Endothelial cell of umbilical vein (primary cell): ENCODE results near the gene SLC23A1. TPM values are rescaled to one million over a fixed set of nuclear protein-coding genes. Genes with fewer than 3 reads are reported as not detected.
A peak's percentile ranks its signal among the peaks of the same experiment; 100 is the strongest.

ENCODE experiments used
- BruUV-seq: library from RNA; stranded (reverse); fragments of 400-500 nt; replicated peaks from 2 replicates; lab custom pipeline; 2021; lab: Mats Ljungman, UMichigan
- CTCF ChIA-PET: fragments of 300-600, 350-600 bp; sonication (Branson Sonifier 250); formaldehyde crosslinking; loops from one replicate; lab custom pipeline; 2021; ENCODE audit warnings: antibody characterized with exemption, inconsistent platforms; lab: Charles Lee
- POLR2A ChIA-PET: fragments of 300-600, 350-600 bp; sonication (Branson Sonifier 250); formaldehyde crosslinking; loops from one replicate; lab custom pipeline; 2021; ENCODE audit warnings: antibody characterized with exemption, inconsistent platforms; lab: Charles Lee
- DNase-seq: peaks from one replicate; pipeline ENCODE4 v3.0.0-alpha.2; 2011; ENCODE audit warnings: low read depth, low spot score
- FAIRE-seq: peaks from 2 replicates; lab custom pipeline; 2011; peaks lifted over from hg19 to GRCh38; lab: Jason Lieb, UNC
- H2AFZ ChIP-seq: 2 replicates; pipeline ENCODE4 v1.6.0; 2012; ENCODE audit warnings: low read depth, low read length, control low read depth, inconsistent platforms
- H3K27ac ChIP-seq: 2 replicates; pipeline ENCODE4 v1.5.1; 2011; ENCODE audit warnings: low read depth, mild to moderate bottlenecking, control low read depth, low read length, moderate library complexity; ENCODE audit not compliant: insufficient read depth
- H3K27me3 ChIP-seq, 2 experiments: 2 replicates each; pipeline versions ENCODE4 v1.6.0 to v1.6.1; 2011; ENCODE audit warnings: low read length in 2 of 2, mixed read lengths in 1 of 2; ENCODE audit not compliant: control insufficient read depth in 2 of 2, insufficient read depth in 2 of 2
- H3K36me3 ChIP-seq, 2 experiments: 2 replicates in 1 of 2; 3 replicates in 1 of 2; pipeline ENCODE4 v1.5.1; 2011; ENCODE audit warnings: low read length in 2 of 2, mild to moderate bottlenecking in 1 of 2, moderate library complexity in 1 of 2; ENCODE audit not compliant: control insufficient read depth in 2 of 2, insufficient read depth in 2 of 2; ENCODE audit errors: extremely low read depth in 1 of 2
- H3K4me1 ChIP-seq: 3 replicates; pipeline ENCODE4 v1.5.1; 2011; ENCODE audit warnings: mild to moderate bottlenecking, low read length; ENCODE audit not compliant: control insufficient read depth, insufficient read depth; ENCODE audit errors: extremely low read depth
- H3K4me2 ChIP-seq: 2 replicates; pipeline ENCODE4 v1.6.1; 2011; ENCODE audit warnings: low read length, control low read depth, mixed read lengths; ENCODE audit not compliant: insufficient read depth
- H3K4me3 ChIP-seq, 3 experiments: fragments of 200-600 bp in 1 of 3; sonication (generic), shearing (Covaris generic) in 1 of 3; replicated peaks in 1 of 3; 2 replicates each; pipeline ENCODE4 v1.5.1; 2011 to 2016; ENCODE audit warnings: control low read depth in 3 of 3, low read length in 3 of 3, mild to moderate bottlenecking in 2 of 3, inconsistent platforms in 1 of 3, low read depth in 1 of 3, moderate library complexity in 1 of 3; ENCODE audit not compliant: insufficient read depth in 1 of 3
- H3K79me2 ChIP-seq: 2 replicates; pipeline ENCODE4 v1.6.0; 2012; ENCODE audit warnings: low read length, inconsistent platforms; ENCODE audit not compliant: control insufficient read depth, insufficient read depth
- H3K9ac ChIP-seq: replicated peaks from 2 replicates; pipeline ENCODE3; 2011; ENCODE audit warnings: low read length, control low read depth; ENCODE audit not compliant: insufficient read depth; ENCODE audit errors: extremely low read depth
- H3K9me1 ChIP-seq: replicated peaks from 3 replicates; pipeline ENCODE4 v1.6.0; 2011; ENCODE audit warnings: mild to moderate bottlenecking, low read length; ENCODE audit not compliant: control insufficient read depth, insufficient read depth; ENCODE audit errors: extremely low read depth
- H3K9me3 ChIP-seq: replicated peaks from 2 replicates; pipeline ENCODE4 v1.5.1; 2012; ENCODE audit warnings: low read length, inconsistent platforms; ENCODE audit not compliant: control insufficient read depth, insufficient read depth
- H4K20me1 ChIP-seq: replicated peaks from 2 replicates; pipeline ENCODE3; 2011; ENCODE audit warnings: mild to moderate bottlenecking, low read length; ENCODE audit not compliant: control insufficient read depth, insufficient read depth; ENCODE audit errors: extremely low read depth
- EZH2 ChIP-seq: IDR thresholded peaks from 2 replicates; pipeline ENCODE4 v1.6.1; 2012; ENCODE audit warnings: borderline replicate concordance, low read depth, mild to moderate bottlenecking, moderate library complexity, low read length, inconsistent platforms; ENCODE audit not compliant: severe bottlenecking
- FOS ChIP-seq: IDR thresholded peaks from 2 replicates; pipeline ENCODE4 v1.6.1; 2011; ENCODE audit warnings: mild to moderate bottlenecking, low read length, moderate library complexity, borderline replicate concordance; ENCODE audit not compliant: insufficient read depth
- POLR2A ChIP-seq: IDR thresholded peaks from 2 replicates; pipeline ENCODE4 v1.6.1; 2012; ENCODE audit warnings: low read depth, mild to moderate bottlenecking, control low read depth, low read length
- dilution Hi-C: fragments of 300-500 bp; cut with MboI; formaldehyde crosslinking; loops from one replicate; pipeline ENCODE4 v1.15.0; 2019; ENCODE audit warnings: low sequenced_read_pairs; ENCODE audit not compliant: extremely low pct_ligation_motif_present
- intact Hi-C: fragments of 100-400 bp; cut with micrococcal nuclease; formaldehyde crosslinking; loops from one replicate; pipeline ENCODE4 v1.10.0; 2022
- polyA plus RNA-seq, 4 experiments: library from polyadenylated mRNA; depleted of rRNA in 3 of 4; stranded (reverse) in 3 of 4; unstranded in 1 of 4; fragments of >200 nt; gene quantifications; 2 replicates each; pipeline versions ENCODE4 v1.2.1 to v1.2.3, GENCODE V29; 2011 to 2012; ENCODE audit warnings: missing spikeins in 1 of 4
- total RNA-seq: library from RNA; stranded (reverse); gene quantifications from 2 replicates; pipeline ENCODE4 v1.2.3, GENCODE V29; 2021

Gene SLC23A1
- total and polyA plus RNA-seq, 2 donors (not counting 3 experiments of a cell fraction or from before 2014, with no cell fraction given), result not detected

- no peak overlapping the region for H2AFZ ChIP-seq
- H3K9me3 ChIP-seq, result no peaks in the 10 kb centered on the region
- H3K4me3 ChIP-seq, result no peak overlapping the region
- ChIA-PET POLR2A (no interaction called here), CTCF (interaction anchor here (1.1 kb wide), 1 partner anchor 24 kb away, joined by 4 read pairs; no protein-coding TSS in a partner anchor)
- H3K9me1 ChIP-seq, result no peaks in the 10 kb centered on the region
- peaks cover 61% of the 10 kb centered on the region for H3K79me2 ChIP-seq
- peaks cover 7% of the 10 kb centered on the region for H3K4me1 ChIP-seq
- no TSS peak for BruUV-seq
- H3K27me3 ChIP-seq, result no peaks in the 10 kb centered on the region
- no peak overlapping the region for H3K9ac ChIP-seq
- no peak overlapping the region for H3K4me2 ChIP-seq
- TF ChIP-seq EZH2, result no peak
- TF ChIP-seq FOS, result no peak
- TF ChIP-seq POLR2A, result no peak
- peaks cover 2% of the 10 kb centered on the region for H4K20me1 ChIP-seq
- no peak overlapping the region for H3K27ac ChIP-seq
- intact Hi-C loops, result no loop called here
- dilution Hi-C loops, result no loop called here
- no peaks in the 10 kb centered on the region for H3K36me3 ChIP-seq
- DNase-seq, result no peak
- FAIRE-seq, result no peak
These were observed 38.9 kb downstream of the SLC23A1 start for GRCh38 chr5:139344177-139344576.

GRCh38 chr5:139343476-139343875 lies 39.6 kb downstream of the SLC23A1 start:
- Histone ChIP-seq H3K79me2 (peaks cover 55% of the 10 kb centered on the region), H2AFZ (no peak overlapping the region), H4K20me1 (no peaks in the 10 kb centered on the region), H3K4me2 (peak overlapping the region; percentile 76), H3K4me1 (peaks cover 7% of the 10 kb centered on the region), H3K27ac (no peak overlapping the region), H3K9me3 (no peaks in the 10 kb centered on the region), H3K4me3 (peak overlapping the region in 2 of 3 experiments; percentile 91 to 98), H3K27me3 (no peaks in the 10 kb centered on the region), H3K36me3 (no peaks in the 10 kb centered on the region), H3K9ac (no peak overlapping the region), H3K9me1 (no peaks in the 10 kb centered on the region)
- TF ChIP-seq EZH2 (no peak), FOS (no peak)
- intact Hi-C loops (no loop called here), dilution Hi-C loops (no loop called here)
- DNase-seq (no peak), FAIRE-seq (peak; percentile 21)
- ChIA-PET CTCF (no interaction called here), POLR2A (no interaction called here)
- no TSS peak for BruUV-seq
